H1 (cell line): ENCODE results near the gene BCL6B. TPM values are rescaled to one million over a fixed set of nuclear protein-coding genes. Genes with fewer than 3 reads are reported as not detected.

ENCODE experiments used
- NANOG ChIP-seq: IDR thresholded peaks from 2 replicates; pipeline ENCODE4 v1.6.1; 2011; ENCODE audit warnings: low read length, low read depth, mild to moderate bottlenecking, inconsistent platforms; ENCODE audit not compliant: insufficient read depth, poor library complexity, severe bottlenecking
- RNF2 ChIP-seq: fragments of 200-900, 300-1000 bp; sonication (generic); IDR thresholded peaks from 2 replicates; pipeline ENCODE4 v1.7.1; 2016; ENCODE audit warnings: borderline replicate concordance, low read depth, mild to moderate bottlenecking, antibody characterized with exemption, low read length; ENCODE audit not compliant: poor library complexity, severe bottlenecking; ENCODE audit errors: missing control alignments
- polyA plus RNA-seq, 7 experiments: library from polyadenylated mRNA; depleted of rRNA in 3 of 7; stranded (reverse) in 5 of 7; unstranded in 2 of 7; fragments of >200 nt in 5 of 7; fragments of 200-250 nt in 2 of 7; gene quantifications; 1 replicate in 5 of 7; 2 replicates in 1 of 7; 4 replicates in 1 of 7; pipeline versions ENCODE4 v1.2.1 to v1.2.3, GENCODE V29; 2011 to 2013; ENCODE audit warnings: missing spikeins in 2 of 7, mixed read lengths in 2 of 7
- total RNA-seq: library from RNA; stranded (reverse); fragmentation: NEBNext Ultra II Directional; extraction: Animal tissue kit (Norgen Biotek cat#: 25700); gene quantifications from 2 replicates; pipeline ENCODE4 v1.2.1, GENCODE V29; 2021

The BCL6B gene
- total and polyA plus RNA-seq, 2 of the 8 experiments (the other 6 are each of a cell fraction or from before 2014, with no cell fraction given), result 6.6 to 8.7 TPM

GRCh38 chr17:7072406-7072805 is 49.6 kb downstream of the BCL6B start (continued):
- TF ChIP-seq NANOG, result no peak
- no peak for TF ChIP-seq RNF2
